Left renal pelvis (tissue), 4 donors: ENCODE data around the gene HSDL1. TPM values are rescaled to one million over a fixed set of nuclear protein-coding genes. Genes with fewer than 3 reads are reported as not detected.

ENCODE experiments used
- DNase-seq, 4 donors: peaks; one replicate each; pipeline ENCODE4 v3.0.0-alpha.2; 2013; ENCODE audit warnings: low read depth in 4 of 4, low spot score in 3 of 4
- polyA plus RNA-seq, 4 donors: library from polyadenylated mRNA; unstranded; fragments of 120-200 nt; gene quantifications; one replicate each; pipeline ENCODE4 v1.2.1, GENCODE V29; 2013; ENCODE audit not compliant: insufficient read length in 4 of 4

The HSDL1 gene
- polyA plus RNA-seq, 4 donors, result 36.6 to 51.1 (median 48.6) TPM

- DNase-seq, result no peak
These were observed 34.5 kb downstream of the HSDL1 start for GRCh38 chr16:84110527-84110926.

GRCh38 chr16:84109598-84110335 lies 35.2 kb downstream of the HSDL1 start:
- DNase-seq, result no peak

GRCh38 chr16:84107921-84108320 lies 37.1 kb downstream of the HSDL1 start:
- no peak for DNase-seq

GRCh38 chr16:84105948-84106740 lies 38.8 kb downstream of the HSDL1 start:
- DNase-seq, result no peak

- DNase-seq, result no peak
These were observed 39.6 kb downstream of the HSDL1 start for GRCh38 chr16:84105301-84105815.

- DNase-seq, result no peak
These were observed 40.7 kb downstream of the HSDL1 start for GRCh38 chr16:84104231-84104630.

- no peak for DNase-seq
These were observed 41.3 kb downstream of the HSDL1 start for GRCh38 chr16:84103678-84104077.

GRCh38 chr16:84098939-84099338 lies 46.0 kb downstream of the HSDL1 start:
- DNase-seq, result no peak

- no peak for DNase-seq
These were observed 48.5 kb downstream of the HSDL1 start for GRCh38 chr16:84096447-84097005.

GRCh38 chr16:84095466-84095865 lies 49.5 kb downstream of the HSDL1 start:
- DNase-seq, result no peak

GRCh38 chr16:84093879-84094270 lies 51.1 kb downstream of the HSDL1 start:
- DNase-seq, result no peak

- no peak for DNase-seq
These were observed 51.7 kb downstream of the HSDL1 start for GRCh38 chr16:84093120-84093878.

- DNase-seq, result no peak
These were observed 53.5 kb downstream of the HSDL1 start for GRCh38 chr16:84091460-84091859.

GRCh38 chr16:84090211-84090610 lies 54.8 kb downstream of the HSDL1 start:
- DNase-seq, result no peak

- no peak for DNase-seq
These were observed 56.1 kb downstream of the HSDL1 start for GRCh38 chr16:84088695-84089395.

- no peak for DNase-seq
These were observed 57.4 kb downstream of the HSDL1 start for GRCh38 chr16:84087466-84088151.

GRCh38 chr16:84087001-84087400 lies 58.0 kb downstream of the HSDL1 start:
- no peak for DNase-seq

- no peak for DNase-seq
These were observed 58.6 kb downstream of the HSDL1 start for GRCh38 chr16:84086341-84086740.

- DNase-seq, result no peak
These were observed 59.2 kb downstream of the HSDL1 start for GRCh38 chr16:84085773-84086172.

GRCh38 chr16:84085271-84085667 lies 59.7 kb downstream of the HSDL1 start:
- DNase-seq, result no peak
